GM23338 (cell line): Measurements from ENCODE around the gene LSM3.

Experiments used
- CREB1 ChIP-seq: fragments of 250-450 bp; sonication (Bioruptor Pico); IDR thresholded peaks from 2 replicates; pipeline ENCODE4 v1.5.0; 2020; ENCODE audit warnings: low read depth, mild to moderate bottlenecking, moderate library complexity
- EZH2 ChIP-seq: fragments of 200-600 bp; sonication (generic); IDR thresholded peaks from one replicate; pipeline ENCODE4 v1.8.0; 2017; ENCODE audit warnings: antibody characterized with exemption, mild to moderate bottlenecking, low read depth; ENCODE audit not compliant: unreplicated experiment
- JUNB ChIP-seq: IDR thresholded peaks from one replicate; pipeline ENCODE4 v1.6.1; 2016; ENCODE audit warnings: antibody characterized with exemption; ENCODE audit not compliant: unreplicated experiment
- POLR2AphosphoS5 ChIP-seq: IDR thresholded peaks from 2 replicates; pipeline ENCODE4 v1.6.1; 2016; ENCODE audit warnings: antibody characterized with exemption, low read depth
- STAT1 ChIP-seq: IDR thresholded peaks from one replicate; pipeline ENCODE4 v1.6.1; 2016; ENCODE audit warnings: antibody characterized with exemption; ENCODE audit not compliant: unreplicated experiment
- TF ChIP-seq, protein P1 (sequence below), 2 experiments: fragments of 200-600 bp in 1 of 2; sonication (generic) in 1 of 2; conservative IDR thresholded peaks; 2 replicates each; pipeline versions ENCODE4 v1.5.1 to v1.6.1; 2016 to 2017; ENCODE audit warnings: antibody characterized with exemption in 2 of 2, low read depth in 2 of 2, mild to moderate bottlenecking in 2 of 2, moderate library complexity in 1 of 2
- TF ChIP-seq, protein P2 (sequence below): IDR thresholded peaks from one replicate; pipeline ENCODE4 v1.6.1; 2018; ENCODE audit warnings: antibody characterized with exemption; ENCODE audit not compliant: unreplicated experiment
- TF ChIP-seq, protein P3 (sequence below): IDR thresholded peaks from 2 replicates; pipeline ENCODE4 v1.6.1; 2016; ENCODE audit warnings: antibody characterized with exemption

DNA sequence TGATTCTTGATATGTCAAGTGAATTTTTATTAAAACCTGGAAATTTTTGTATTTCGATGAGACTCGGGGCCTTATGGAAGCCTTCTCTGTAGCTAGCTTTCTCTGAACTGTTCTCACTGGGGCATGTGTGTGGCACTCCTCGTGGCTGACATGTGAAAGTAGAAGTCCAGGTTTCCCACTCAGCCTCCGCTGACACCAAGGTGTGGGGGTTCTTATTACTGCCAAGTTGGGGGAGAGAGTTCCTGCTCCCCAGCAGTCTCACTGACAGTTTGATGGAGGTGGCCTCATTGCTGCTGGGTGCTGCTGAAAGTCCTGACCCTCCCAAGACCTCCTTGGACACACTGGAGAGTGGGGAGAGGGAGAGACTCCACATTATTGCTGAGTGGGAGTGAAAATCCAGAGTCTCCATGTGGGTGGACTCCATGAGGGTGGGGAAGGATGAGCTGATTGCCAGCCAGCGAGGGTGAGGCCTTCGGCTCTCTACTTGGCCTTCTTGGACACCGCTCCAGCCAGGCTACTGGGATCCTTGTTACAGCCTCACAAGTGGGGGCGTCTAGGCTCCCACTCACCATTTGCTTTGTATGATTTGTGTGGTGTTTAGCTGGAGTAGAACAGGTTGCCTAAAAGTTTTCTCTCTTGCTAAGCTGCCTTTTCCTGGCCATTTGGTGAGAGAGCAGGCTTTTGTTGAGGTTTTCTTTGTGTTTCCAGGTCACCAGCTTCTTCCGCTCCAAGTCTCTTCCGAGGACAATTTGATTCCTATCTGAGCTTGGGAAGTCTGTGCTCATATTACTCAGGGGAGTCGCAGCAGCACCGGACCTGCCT lies 64.1 kb downstream of the LSM3 start:
- TF ChIP-seq, protein P1, sequence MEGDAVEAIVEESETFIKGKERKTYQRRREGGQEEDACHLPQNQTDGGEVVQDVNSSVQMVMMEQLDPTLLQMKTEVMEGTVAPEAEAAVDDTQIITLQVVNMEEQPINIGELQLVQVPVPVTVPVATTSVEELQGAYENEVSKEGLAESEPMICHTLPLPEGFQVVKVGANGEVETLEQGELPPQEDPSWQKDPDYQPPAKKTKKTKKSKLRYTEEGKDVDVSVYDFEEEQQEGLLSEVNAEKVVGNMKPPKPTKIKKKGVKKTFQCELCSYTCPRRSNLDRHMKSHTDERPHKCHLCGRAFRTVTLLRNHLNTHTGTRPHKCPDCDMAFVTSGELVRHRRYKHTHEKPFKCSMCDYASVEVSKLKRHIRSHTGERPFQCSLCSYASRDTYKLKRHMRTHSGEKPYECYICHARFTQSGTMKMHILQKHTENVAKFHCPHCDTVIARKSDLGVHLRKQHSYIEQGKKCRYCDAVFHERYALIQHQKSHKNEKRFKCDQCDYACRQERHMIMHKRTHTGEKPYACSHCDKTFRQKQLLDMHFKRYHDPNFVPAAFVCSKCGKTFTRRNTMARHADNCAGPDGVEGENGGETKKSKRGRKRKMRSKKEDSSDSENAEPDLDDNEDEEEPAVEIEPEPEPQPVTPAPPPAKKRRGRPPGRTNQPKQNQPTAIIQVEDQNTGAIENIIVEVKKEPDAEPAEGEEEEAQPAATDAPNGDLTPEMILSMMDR (conservative IDR thresholded peaks at IDR 0.05; ENCODE audit: low read depth in 2 of 2), result no peak
- no peak for TF ChIP-seq EZH2
- no peak for TF ChIP-seq POLR2AphosphoS5
- TF ChIP-seq, protein P2, sequence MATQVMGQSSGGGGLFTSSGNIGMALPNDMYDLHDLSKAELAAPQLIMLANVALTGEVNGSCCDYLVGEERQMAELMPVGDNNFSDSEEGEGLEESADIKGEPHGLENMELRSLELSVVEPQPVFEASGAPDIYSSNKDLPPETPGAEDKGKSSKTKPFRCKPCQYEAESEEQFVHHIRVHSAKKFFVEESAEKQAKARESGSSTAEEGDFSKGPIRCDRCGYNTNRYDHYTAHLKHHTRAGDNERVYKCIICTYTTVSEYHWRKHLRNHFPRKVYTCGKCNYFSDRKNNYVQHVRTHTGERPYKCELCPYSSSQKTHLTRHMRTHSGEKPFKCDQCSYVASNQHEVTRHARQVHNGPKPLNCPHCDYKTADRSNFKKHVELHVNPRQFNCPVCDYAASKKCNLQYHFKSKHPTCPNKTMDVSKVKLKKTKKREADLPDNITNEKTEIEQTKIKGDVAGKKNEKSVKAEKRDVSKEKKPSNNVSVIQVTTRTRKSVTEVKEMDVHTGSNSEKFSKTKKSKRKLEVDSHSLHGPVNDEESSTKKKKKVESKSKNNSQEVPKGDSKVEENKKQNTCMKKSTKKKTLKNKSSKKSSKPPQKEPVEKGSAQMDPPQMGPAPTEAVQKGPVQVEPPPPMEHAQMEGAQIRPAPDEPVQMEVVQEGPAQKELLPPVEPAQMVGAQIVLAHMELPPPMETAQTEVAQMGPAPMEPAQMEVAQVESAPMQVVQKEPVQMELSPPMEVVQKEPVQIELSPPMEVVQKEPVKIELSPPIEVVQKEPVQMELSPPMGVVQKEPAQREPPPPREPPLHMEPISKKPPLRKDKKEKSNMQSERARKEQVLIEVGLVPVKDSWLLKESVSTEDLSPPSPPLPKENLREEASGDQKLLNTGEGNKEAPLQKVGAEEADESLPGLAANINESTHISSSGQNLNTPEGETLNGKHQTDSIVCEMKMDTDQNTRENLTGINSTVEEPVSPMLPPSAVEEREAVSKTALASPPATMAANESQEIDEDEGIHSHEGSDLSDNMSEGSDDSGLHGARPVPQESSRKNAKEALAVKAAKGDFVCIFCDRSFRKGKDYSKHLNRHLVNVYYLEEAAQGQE, result no peak
- TF ChIP-seq JUNB, result no peak
- TF ChIP-seq, protein P3, sequence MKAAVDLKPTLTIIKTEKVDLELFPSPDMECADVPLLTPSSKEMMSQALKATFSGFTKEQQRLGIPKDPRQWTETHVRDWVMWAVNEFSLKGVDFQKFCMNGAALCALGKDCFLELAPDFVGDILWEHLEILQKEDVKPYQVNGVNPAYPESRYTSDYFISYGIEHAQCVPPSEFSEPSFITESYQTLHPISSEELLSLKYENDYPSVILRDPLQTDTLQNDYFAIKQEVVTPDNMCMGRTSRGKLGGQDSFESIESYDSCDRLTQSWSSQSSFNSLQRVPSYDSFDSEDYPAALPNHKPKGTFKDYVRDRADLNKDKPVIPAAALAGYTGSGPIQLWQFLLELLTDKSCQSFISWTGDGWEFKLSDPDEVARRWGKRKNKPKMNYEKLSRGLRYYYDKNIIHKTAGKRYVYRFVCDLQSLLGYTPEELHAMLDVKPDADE, result no peak
- TF ChIP-seq STAT1, result no peak
- TF ChIP-seq CREB1 (CRISPR knock-in tag), result no peak
